ENCODE data around the gene CNIH4.
"Not testable (repeated sequence)": the region's sequence is repeated elsewhere in the genome, so short reads cannot be mapped to it uniquely, and the experiment has no call there.

CNIH4 gene

GRCh38 chr1:224331326-224331725 is 25.4 kb upstream of the CNIH4 start:
- no peaks in the 10 kb centered on the region for H3K9me3 ChIP-seq (ENCODE audit: control insufficient read depth, low read length)
- no peaks in the 10 kb centered on the region for H3K27me3 ChIP-seq (replicated peaks; ENCODE audit: control insufficient read depth, insufficient read depth, low read length)
- peak overlapping the region; percentile 97 for H3K9ac ChIP-seq (ENCODE audit: low read length)
- DNase-seq (ENCODE audit: low read depth), result no peak
- peaks cover 9% of the 10 kb centered on the region for H3K4me1 ChIP-seq (ENCODE audit: control insufficient read depth, insufficient read depth, low read length)
- H3K36me3 ChIP-seq (ENCODE audit: control insufficient read depth, insufficient read depth, low read length, severe bottlenecking), result peaks cover under 1% of the 10 kb centered on the region
- H3K4me3 ChIP-seq (ENCODE audit: low read length), result no peak overlapping the region

GRCh38 chr1:224331824-224332223 is 24.9 kb upstream of the CNIH4 start:
- H3K27me3 ChIP-seq (replicated peaks; ENCODE audit: control insufficient read depth, insufficient read depth, low read length), result no peaks in the 10 kb centered on the region
- no peaks in the 10 kb centered on the region for H3K36me3 ChIP-seq (ENCODE audit: control insufficient read depth, insufficient read depth, low read length, severe bottlenecking)
- peaks cover 9% of the 10 kb centered on the region for H3K4me1 ChIP-seq (ENCODE audit: control insufficient read depth, insufficient read depth, low read length)

GRCh38 chr1:224333309-224333926 is 23.3 kb upstream of the CNIH4 start:
- peak; percentile 84 for DNase-seq (ENCODE audit: low read depth)
- no peak overlapping the region for H3K4me3 ChIP-seq (ENCODE audit: low read length)
- peaks cover 9% of the 10 kb centered on the region for H3K4me1 ChIP-seq (ENCODE audit: control insufficient read depth, insufficient read depth, low read length)
- H3K9me3 ChIP-seq (ENCODE audit: control insufficient read depth, low read length), result no peaks in the 10 kb centered on the region
- no peaks in the 10 kb centered on the region for H3K27me3 ChIP-seq (replicated peaks; ENCODE audit: control insufficient read depth, insufficient read depth, low read length)
- H3K36me3 ChIP-seq (ENCODE audit: control insufficient read depth, insufficient read depth, low read length, severe bottlenecking), result no peaks in the 10 kb centered on the region
- no peak overlapping the region for H3K9ac ChIP-seq (ENCODE audit: low read length)

More at GRCh38 chr1:224331824-224332223, 24.9 kb upstream of the CNIH4 start:
- DNase-seq (ENCODE audit: low read depth), result no peak
- no peaks in the 10 kb centered on the region for H3K9me3 ChIP-seq (ENCODE audit: control insufficient read depth, low read length)
- H3K4me3 ChIP-seq (ENCODE audit: low read length), result no peak overlapping the region
- H3K9ac ChIP-seq (ENCODE audit: low read length), result no peak overlapping the region

- no peak for DNase-seq (ENCODE audit: low read depth)
- Histone ChIP-seq H3K9me3 (ENCODE audit: control insufficient read depth, low read length) (no peaks in the 10 kb centered on the region), H3K9ac (ENCODE audit: low read length) (no peak overlapping the region), H3K4me1 (ENCODE audit: control insufficient read depth, insufficient read depth, low read length) (peaks cover 2% of the 10 kb centered on the region), H3K36me3 (ENCODE audit: control insufficient read depth, insufficient read depth, low read length, severe bottlenecking) (no peaks in the 10 kb centered on the region), H3K4me3 (ENCODE audit: low read length) (no peak overlapping the region), H3K27me3 (replicated peaks; ENCODE audit: control insufficient read depth, insufficient read depth, low read length) (no peaks in the 10 kb centered on the region)
These were observed 22.5 kb upstream of the CNIH4 start for GRCh38 chr1:224333939-224334786.

- Histone ChIP-seq H3K4me3 (ENCODE audit: low read length) (no peak overlapping the region), H3K36me3 (ENCODE audit: control insufficient read depth, insufficient read depth, low read length, severe bottlenecking) (no peaks in the 10 kb centered on the region), H3K4me1 (ENCODE audit: control insufficient read depth, insufficient read depth, low read length) (no peaks in the 10 kb centered on the region), H3K27me3 (replicated peaks; ENCODE audit: control insufficient read depth, insufficient read depth, low read length) (no peaks in the 10 kb centered on the region), H3K9ac (ENCODE audit: low read length) (no peak overlapping the region), H3K9me3 (ENCODE audit: control insufficient read depth, low read length) (peaks cover 10% of the 10 kb centered on the region)
- no peak for DNase-seq (ENCODE audit: low read depth)
These were observed 18.4 kb upstream of the CNIH4 start for GRCh38 chr1:224338150-224338838.

- DNase-seq (ENCODE audit: low read depth), result no peak
- H3K9me3 ChIP-seq (ENCODE audit: control insufficient read depth, low read length), result peaks cover 23% of the 10 kb centered on the region
- no peak overlapping the region for H3K4me3 ChIP-seq (ENCODE audit: low read length)
- H3K27me3 ChIP-seq (replicated peaks; ENCODE audit: control insufficient read depth, insufficient read depth, low read length), result no peaks in the 10 kb centered on the region
- H3K4me1 ChIP-seq (ENCODE audit: control insufficient read depth, insufficient read depth, low read length), result no peaks in the 10 kb centered on the region
- no peaks in the 10 kb centered on the region for H3K36me3 ChIP-seq (ENCODE audit: control insufficient read depth, insufficient read depth, low read length, severe bottlenecking)
- no peak overlapping the region for H3K9ac ChIP-seq (ENCODE audit: low read length)
These were observed 17.1 kb upstream of the CNIH4 start for GRCh38 chr1:224339442-224340033.

- peaks cover 28% of the 10 kb centered on the region for H3K9me3 ChIP-seq (ENCODE audit: control insufficient read depth, low read length)
- H3K9ac ChIP-seq (ENCODE audit: low read length), result peak overlapping the region; percentile 46
- peak overlapping the region; percentile 79 for H3K4me3 ChIP-seq (ENCODE audit: low read length)
- peak; percentile 46 for DNase-seq (ENCODE audit: low read depth)
- not testable (repeated sequence) for H3K36me3 ChIP-seq (ENCODE audit: control insufficient read depth, insufficient read depth, low read length, severe bottlenecking); H3K27me3 ChIP-seq (replicated peaks; ENCODE audit: control insufficient read depth, insufficient read depth, low read length); H3K4me1 ChIP-seq (ENCODE audit: control insufficient read depth, insufficient read depth, low read length)
These were observed 16.0 kb upstream of the CNIH4 start for GRCh38 chr1:224340453-224341384.

GRCh38 chr1:224343679-224344078 is 13.0 kb upstream of the CNIH4 start:
- Histone ChIP-seq H3K9me3 (ENCODE audit: control insufficient read depth, low read length) (peaks cover 28% of the 10 kb centered on the region), H3K4me1 (ENCODE audit: control insufficient read depth, insufficient read depth, low read length) (no peaks in the 10 kb centered on the region), H3K27me3 (replicated peaks; ENCODE audit: control insufficient read depth, insufficient read depth, low read length) (no peaks in the 10 kb centered on the region), H3K4me3 (ENCODE audit: low read length) (no peak overlapping the region), H3K36me3 (ENCODE audit: control insufficient read depth, insufficient read depth, low read length, severe bottlenecking) (no peaks in the 10 kb centered on the region), H3K9ac (ENCODE audit: low read length) (no peak overlapping the region)
- no peak for DNase-seq (ENCODE audit: low read depth)

GRCh38 chr1:224348137-224348536 is 8.5 kb upstream of the CNIH4 start:
- no peak for DNase-seq (ENCODE audit: low read depth)
- Histone ChIP-seq H3K9ac (ENCODE audit: low read length) (no peak overlapping the region), H3K4me1 (ENCODE audit: control insufficient read depth, insufficient read depth, low read length) (no peaks in the 10 kb centered on the region), H3K36me3 (ENCODE audit: control insufficient read depth, insufficient read depth, low read length, severe bottlenecking) (no peaks in the 10 kb centered on the region), H3K9me3 (ENCODE audit: control insufficient read depth, low read length) (peaks cover 19% of the 10 kb centered on the region), H3K4me3 (ENCODE audit: low read length) (no peak overlapping the region), H3K27me3 (replicated peaks; ENCODE audit: control insufficient read depth, insufficient read depth, low read length) (no peaks in the 10 kb centered on the region)

GRCh38 chr1:224349716-224350115 is 7.0 kb upstream of the CNIH4 start:
- DNase-seq (ENCODE audit: low read depth); H3K9me3 ChIP-seq (ENCODE audit: control insufficient read depth, low read length); H3K27me3 ChIP-seq (replicated peaks; ENCODE audit: control insufficient read depth, insufficient read depth, low read length); H3K4me3 ChIP-seq (ENCODE audit: low read length); H3K4me1 ChIP-seq (ENCODE audit: control insufficient read depth, insufficient read depth, low read length); H3K9ac ChIP-seq (ENCODE audit: low read length); H3K36me3 ChIP-seq (ENCODE audit: control insufficient read depth, insufficient read depth, low read length, severe bottlenecking): not testable (repeated sequence)
